ENCODE results near the gene MSANTD7. TPM values are rescaled to one million over a fixed set of nuclear protein-coding genes. Genes with fewer than 3 reads are reported as not detected.

MSANTD7 gene
- total and polyA plus RNA-seq, 5 donors, result 2.5 to 6.1 (median 5.3) TPM

Other genes starting within 250 kb of the MSANTD7 start
- gene FAM107B, start 63.4 kb upstream of the MSANTD7 start, total RNA-seq, result 10 to 100 TPM in 2 of 4 donors, 1 to 10 TPM in 2; 7.5 to 18.7 (median 10.0) TPM
- 4.3 TPM for gene FAM107B, start 63.4 kb upstream of the MSANTD7 start, polyA plus RNA-seq
- 1 to 10 TPM; 1.9 to 6.7 (median 2.6) TPM for gene CDNF, start 269 bp upstream of the MSANTD7 start, total RNA-seq
- 4.5 TPM for gene CDNF, start 269 bp upstream of the MSANTD7 start, polyA plus RNA-seq
- gene HSPA14, start within 50 bp of the MSANTD7 start, total RNA-seq, result 10 to 100 TPM in 1 of 4 donors, 1 to 10 TPM in 3; 7.4 to 10.0 (median 8.9) TPM
- gene HSPA14, start within 50 bp of the MSANTD7 start, polyA plus RNA-seq, result 9.5 TPM
- gene SUV39H2, start 40.6 kb downstream of the MSANTD7 start, total RNA-seq, result 1 to 10 TPM; 4.4 to 7.3 (median 5.7) TPM
- gene SUV39H2, start 40.6 kb downstream of the MSANTD7 start, polyA plus RNA-seq, result 1.7 TPM
- 1 to 10 TPM; 3.8 to 4.6 (median 4.3) TPM for gene DCLRE1C, start 115.8 kb downstream of the MSANTD7 start, total RNA-seq
- 2.2 TPM for gene DCLRE1C, start 115.8 kb downstream of the MSANTD7 start, polyA plus RNA-seq
- not detected for gene MEIG1, start 121.1 kb downstream of the MSANTD7 start, total RNA-seq
- 0.34 TPM for gene MEIG1, start 121.1 kb downstream of the MSANTD7 start, polyA plus RNA-seq
- under 1 TPM in 1 of 4 donors, not detected in 3; 0.51 TPM for gene OLAH, start 205.6 kb downstream of the MSANTD7 start, total RNA-seq
- gene OLAH, start 205.6 kb downstream of the MSANTD7 start, polyA plus RNA-seq, result 0.16 TPM